Activated CD4-positive, alpha-beta memory T cell treated with anti-CD3 and anti-CD28 coated beads for 36 hours (primary cell): Measurements from ENCODE around the gene IFNAR2. TPM values are rescaled to one million over a fixed set of nuclear protein-coding genes. Genes with fewer than 3 reads are reported as not detected.
A peak's percentile ranks its signal among the peaks of the same experiment; 100 is the strongest.

Source experiments
- CTCF ChIA-PET: fragments of 350-600 bp; sonication (Branson Sonifier 250); formaldehyde crosslinking; loops from one replicate; lab custom pipeline; 2021; ENCODE audit warnings: antibody characterized with exemption, inconsistent platforms; lab: Charles Lee
- POLR2A ChIA-PET: fragments of 350-600 bp; sonication (Branson Sonifier 250); formaldehyde crosslinking; loops from one replicate; lab custom pipeline; 2021; ENCODE audit warnings: antibody characterized with exemption; lab: Charles Lee
- DNase-seq: peaks from one replicate; pipeline ENCODE4 v3.0.0-alpha.2; 2020
- H3K27ac Mint-ChIP-seq: one replicate; pipeline ENCODE4 v1.8.0; 2021; ENCODE audit warnings: mixed read lengths
- H3K27me3 Mint-ChIP-seq: one replicate; pipeline ENCODE4 v1.8.0; 2021; ENCODE audit warnings: mixed read lengths
- H3K36me3 Mint-ChIP-seq: one replicate; pipeline ENCODE4 v1.8.0; 2021; ENCODE audit warnings: mixed read lengths
- H3K4me1 Mint-ChIP-seq: one replicate; pipeline ENCODE4 v1.8.0; 2021; ENCODE audit warnings: low read depth, mixed read lengths
- H3K4me3 Mint-ChIP-seq: one replicate; pipeline ENCODE4 v1.8.0; 2021; ENCODE audit warnings: mild to moderate bottlenecking, mixed read lengths
- H3K9me3 Mint-ChIP-seq: one replicate; pipeline ENCODE4 v1.8.0; 2021; ENCODE audit warnings: mixed read lengths
- intact Hi-C: fragments of 100-400 bp; cut with micrococcal nuclease; formaldehyde crosslinking; loops from one replicate; pipeline ENCODE4 v1.15.1; 2023
- total RNA-seq, 2 experiments: library from RNA; stranded (reverse); gene quantifications; one replicate each; pipeline ENCODE4 v1.2.3, GENCODE V29; 2021

Gene IFNAR2
- total RNA-seq, 2 experiments from 2014 or later, result 29.9 to 30.1 TPM

- intact Hi-C loops, result no loop called here
- ChIA-PET POLR2A (no interaction called here), CTCF (no interaction called here)
- Mint-ChIP-seq H3K9me3 (peaks cover 2% of the 10 kb centered on the region), H3K4me1 (peaks cover 61% of the 10 kb centered on the region), H3K27me3 (no peaks in the 10 kb centered on the region), H3K27ac (no peak overlapping the region), H3K4me3 (no peak overlapping the region), H3K36me3 (peaks cover 36% of the 10 kb centered on the region)
- no peak for DNase-seq
Measured at GRCh38 chr21:33258475-33258874, 28.7 kb downstream of the IFNAR2 start.

- ChIA-PET CTCF (interaction anchor here (0.8 kb wide), 1 partner anchor 54 kb away, joined by 3 read pairs; no protein-coding TSS in a partner anchor), POLR2A (interaction anchor here (0.8 kb wide), 1 partner anchor 65 kb away, joined by 4 read pairs; the partner anchor contains the start of gene IFNAR1)
- intact Hi-C loops, result no loop called here
- H3K27me3 Mint-ChIP-seq, result no peaks in the 10 kb centered on the region
- no peak for DNase-seq
- no peak overlapping the region for H3K4me3 Mint-ChIP-seq
- peaks cover 2% of the 10 kb centered on the region for H3K9me3 Mint-ChIP-seq
- H3K36me3 Mint-ChIP-seq, result peaks cover 36% of the 10 kb centered on the region
- H3K27ac Mint-ChIP-seq, result no peak overlapping the region
- peaks cover 64% of the 10 kb centered on the region for H3K4me1 Mint-ChIP-seq
Measured at GRCh38 chr21:33259428-33259827, 29.7 kb downstream of the IFNAR2 start.

GRCh38 chr21:33259995-33260394 lies 30.3 kb downstream of the IFNAR2 start:
- CTCF ChIA-PET, result no interaction called here
- Mint-ChIP-seq H3K4me3 (no peak overlapping the region), H3K9me3 (peaks cover 2% of the 10 kb centered on the region), H3K4me1 (peaks cover 60% of the 10 kb centered on the region), H3K36me3 (peaks cover 36% of the 10 kb centered on the region), H3K27ac (no peak overlapping the region), H3K27me3 (no peaks in the 10 kb centered on the region)
- POLR2A ChIA-PET, result no interaction called here
- intact Hi-C loops, result no loop called here
- DNase-seq, result peak; percentile 27

GRCh38 chr21:33261635-33262034 lies 31.9 kb downstream of the IFNAR2 start:
- DNase-seq, result no peak
- peak overlapping the region; percentile 38 for H3K27ac Mint-ChIP-seq
- peaks cover 32% of the 10 kb centered on the region for H3K36me3 Mint-ChIP-seq
- no peaks in the 10 kb centered on the region for H3K27me3 Mint-ChIP-seq
- peaks cover 2% of the 10 kb centered on the region for H3K9me3 Mint-ChIP-seq
- H3K4me3 Mint-ChIP-seq, result no peak overlapping the region
- ChIA-PET CTCF (interaction anchor here (1.0 to 1.2 kb wide), 2 partner anchors 65 to 100 kb away, joined by 3 to 4 read pairs; no protein-coding TSS in a partner anchor), POLR2A (interaction anchor here (0.9 kb wide), 1 partner anchor 63 kb away, joined by 3 read pairs; the partner anchor contains the start of gene IFNAR1)
- peaks cover 53% of the 10 kb centered on the region for H3K4me1 Mint-ChIP-seq
- intact Hi-C loops, result no loop called here

GRCh38 chr21:33262921-33263320 lies 33.2 kb downstream of the IFNAR2 start:
- Mint-ChIP-seq H3K36me3 (peaks cover 27% of the 10 kb centered on the region), H3K27ac (no peak overlapping the region), H3K4me3 (no peak overlapping the region), H3K9me3 (no peaks in the 10 kb centered on the region), H3K27me3 (no peaks in the 10 kb centered on the region), H3K4me1 (peaks cover 54% of the 10 kb centered on the region)
- DNase-seq, result no peak
- ChIA-PET POLR2A (no interaction called here), CTCF (interaction anchor here (1.2 kb wide), 1 partner anchor 99 kb away, joined by 4 read pairs; no protein-coding TSS in a partner anchor)
- intact Hi-C loops, result no loop called here

GRCh38 chr21:33264561-33264960 lies 34.8 kb downstream of the IFNAR2 start:
- Mint-ChIP-seq H3K27me3 (no peaks in the 10 kb centered on the region), H3K4me1 (peaks cover 57% of the 10 kb centered on the region), H3K9me3 (no peaks in the 10 kb centered on the region), H3K4me3 (no peak overlapping the region), H3K27ac (no peak overlapping the region), H3K36me3 (peaks cover 29% of the 10 kb centered on the region)
- POLR2A ChIA-PET, result no interaction called here
- DNase-seq, result no peak
- intact Hi-C loops, result no loop called here
- CTCF ChIA-PET, result interaction anchor here (2.2 kb wide), 1 partner anchor 97 kb away, joined by 6 read pairs; no protein-coding TSS in a partner anchor

GRCh38 chr21:33265664-33266049 lies 35.9 kb downstream of the IFNAR2 start:
- Mint-ChIP-seq H3K27ac (peak overlapping the region; percentile 83), H3K27me3 (no peaks in the 10 kb centered on the region), H3K36me3 (peaks cover 34% of the 10 kb centered on the region), H3K4me1 (peaks cover 54% of the 10 kb centered on the region), H3K4me3 (peak overlapping the region; percentile 80), H3K9me3 (no peaks in the 10 kb centered on the region)
- peak; percentile 45 for DNase-seq
- ChIA-PET POLR2A (interaction anchor here (0.8 to 2.5 kb wide), 5 partner anchors 10 to 214 kb away, joined by 3 to 9 read pairs (median 4); partner anchors contain the start of genes IFNAR1 and TMEM50B), CTCF (interaction anchor here (0.6 to 2.2 kb wide), 7 partner anchors 23 to 180 kb away, joined by 3 to 6 read pairs (median 4); no protein-coding TSS in a partner anchor)
- intact Hi-C loops, result loop anchor here (1.0 to 5.0 kb wide), 5 partner anchors 9 to 277 kb away; partner anchors contain the start of genes GART and SON

GRCh38 chr21:33266050-33266788 lies 36.5 kb downstream of the IFNAR2 start, which contains the start of gene IL10RB:
Gene IL10RB (plus strand): TSS chr21:33266367. CDS start chr21:33266466, 99 bp downstream.
- Mint-ChIP-seq H3K9me3 (no peaks in the 10 kb centered on the region), H3K4me3 (peak within 1 kb of the TSS; percentile 99), H3K27me3 (no peaks in the 10 kb centered on the region), H3K4me1 (peaks cover 55% of the 10 kb centered on the region), H3K27ac (peak within 1 kb of the TSS; percentile 97), H3K36me3 (peaks cover 38% of the 10 kb centered on the region)
- peak; percentile 78 for DNase-seq
- intact Hi-C loops, result loop anchor here (1.0 to 5.0 kb wide), 5 partner anchors 10 to 276 kb away; partner anchors contain the start of genes GART and SON
- POLR2A ChIA-PET, result interaction anchor here (0.7 to 2.5 kb wide), 6 partner anchors 10 to 214 kb away, joined by 3 to 9 read pairs (median 4); partner anchors contain the start of genes IFNAR1, IFNAR2 and TMEM50B
- CTCF ChIA-PET, result interaction anchor here (0.6 to 2.2 kb wide), 9 partner anchors 24 to 179 kb away, joined by 3 to 6 read pairs (median 4); no protein-coding TSS in a partner anchor

GRCh38 chr21:33266789-33267135 lies 37.0 kb downstream of the IFNAR2 start:
- intact Hi-C loops, result loop anchor here (1.0 to 5.0 kb wide), 5 partner anchors 10 to 276 kb away; partner anchors contain the start of genes GART and SON
- CTCF ChIA-PET, result interaction anchor here (0.6 to 2.2 kb wide), 7 partner anchors 25 to 179 kb away, joined by 3 to 6 read pairs (median 4); no protein-coding TSS in a partner anchor
- POLR2A ChIA-PET, result interaction anchor here (0.7 to 2.5 kb wide), 6 partner anchors 11 to 213 kb away, joined by 3 to 9 read pairs (median 4); partner anchors contain the start of genes IFNAR1, IFNAR2 and TMEM50B
- H3K36me3 Mint-ChIP-seq, result peaks cover 39% of the 10 kb centered on the region
- H3K27me3 Mint-ChIP-seq, result no peaks in the 10 kb centered on the region
- peak; percentile 55 for DNase-seq
- H3K9me3 Mint-ChIP-seq, result no peaks in the 10 kb centered on the region
- peak overlapping the region; percentile 99 for H3K4me3 Mint-ChIP-seq
- H3K27ac Mint-ChIP-seq, result peak overlapping the region; percentile 97
- peaks cover 53% of the 10 kb centered on the region for H3K4me1 Mint-ChIP-seq

- peaks cover 43% of the 10 kb centered on the region for H3K36me3 Mint-ChIP-seq
- H3K27ac Mint-ChIP-seq, result peak overlapping the region; percentile 97
- peaks cover 57% of the 10 kb centered on the region for H3K4me1 Mint-ChIP-seq
- ChIA-PET POLR2A (interaction anchor here (2.5 kb wide), 1 partner anchor 58 kb away, joined by 9 read pairs; the partner anchor contains the start of gene IFNAR1), CTCF (interaction anchor here (0.6 to 1.3 kb wide), 6 partner anchors 12 to 435 kb away, joined by 3 to 4 read pairs (median 3); no protein-coding TSS in a partner anchor)
- no peaks in the 10 kb centered on the region for H3K9me3 Mint-ChIP-seq
- intact Hi-C loops, result loop anchor here (2.0 to 5.0 kb wide), 3 partner anchors 62 to 275 kb away; partner anchors contain the start of genes GART and SON
- H3K27me3 Mint-ChIP-seq, result no peaks in the 10 kb centered on the region
- peak overlapping the region; percentile 99 for H3K4me3 Mint-ChIP-seq
- no peak for DNase-seq
Measured at GRCh38 chr21:33267250-33267649, 37.5 kb downstream of the IFNAR2 start.

- no peaks in the 10 kb centered on the region for H3K9me3 Mint-ChIP-seq
- H3K27me3 Mint-ChIP-seq, result no peaks in the 10 kb centered on the region
- peak overlapping the region; percentile 79 for H3K27ac Mint-ChIP-seq
- H3K4me3 Mint-ChIP-seq, result peak overlapping the region; percentile 99
- DNase-seq, result no peak
- intact Hi-C loops, result loop anchor here (1.0 to 5.0 kb wide), 5 partner anchors 30 to 274 kb away; partner anchors contain the start of genes GART, IFNAR1 and SON
- H3K4me1 Mint-ChIP-seq, result peaks cover 61% of the 10 kb centered on the region
- peaks cover 43% of the 10 kb centered on the region for H3K36me3 Mint-ChIP-seq
- CTCF ChIA-PET, result interaction anchor here (0.7 to 1.3 kb wide), 7 partner anchors 11 to 436 kb away, joined by 3 to 5 read pairs (median 3); no protein-coding TSS in a partner anchor
- POLR2A ChIA-PET, result interaction anchor here (0.7 to 1.2 kb wide), 2 partner anchors 13 to 21 kb away, joined by 3 to 6 read pairs; no protein-coding TSS in a partner anchor
Measured at GRCh38 chr21:33268393-33268736, 38.6 kb downstream of the IFNAR2 start.
